Endothelial cell (in vitro differentiated cells): ENCODE data around the gene DNMT3A. TPM values are rescaled to one million over a fixed set of nuclear protein-coding genes. Genes with fewer than 3 reads are reported as not detected.
"Not testable (repeated sequence)": the region's sequence is repeated elsewhere in the genome, so short reads cannot be mapped to it uniquely, and the experiment has no call there.

Experiments used
- DNase-seq: peaks from one replicate; pipeline ENCODE4 v3.0.0; 2021; ENCODE audit warnings: low spot score
- H3K27ac Mint-ChIP-seq: one replicate; pipeline ENCODE4 v1.8.0; 2021; ENCODE audit warnings: mixed read lengths, inconsistent platforms; ENCODE audit not compliant: unreplicated experiment
- H3K27me3 Mint-ChIP-seq: one replicate; pipeline ENCODE4 v1.8.0; 2021; ENCODE audit warnings: mild to moderate bottlenecking, moderate library complexity, mixed read lengths, inconsistent platforms; ENCODE audit not compliant: unreplicated experiment
- H3K36me3 Mint-ChIP-seq: one replicate; pipeline ENCODE4 v1.8.0; 2021; ENCODE audit warnings: mild to moderate bottlenecking, low read depth, mixed read lengths, inconsistent platforms; ENCODE audit not compliant: unreplicated experiment
- H3K4me1 Mint-ChIP-seq: one replicate; pipeline ENCODE4 v1.8.0; 2021; ENCODE audit warnings: mild to moderate bottlenecking, mixed read lengths, inconsistent platforms; ENCODE audit not compliant: unreplicated experiment
- H3K4me3 Mint-ChIP-seq: one replicate; pipeline ENCODE4 v1.8.0; 2021; ENCODE audit warnings: mild to moderate bottlenecking, mixed read lengths, inconsistent platforms; ENCODE audit not compliant: unreplicated experiment
- H3K9me3 Mint-ChIP-seq: one replicate; pipeline ENCODE4 v1.8.0; 2021; ENCODE audit warnings: mixed read lengths, inconsistent platforms; ENCODE audit not compliant: unreplicated experiment
- CTCF ChIP-seq: fragments of 200-600 bp; sonication (generic); IDR thresholded peaks from one replicate; pipeline ENCODE4 v1.5.0; 2021; ENCODE audit warnings: antibody characterized with exemption; ENCODE audit not compliant: unreplicated experiment
- total RNA-seq: library from RNA; stranded (reverse); fragmentation: NEBNext Ultra II Directional; extraction: Animal tissue kit (Norgen Biotek cat#: 25700); gene quantifications from one replicate; pipeline ENCODE4 v1.2.1, GENCODE V29; 2021; ENCODE audit not compliant: unreplicated experiment

Gene DNMT3A
- total RNA-seq, 1 donor from 2014 or later = 177 TPM

GRCh38 chr2:25273985-25274535 lies 67.7 kb downstream of the DNMT3A start:
- H3K36me3 Mint-ChIP-seq = peaks cover 8% of the 10 kb centered on the region
- H3K27me3 Mint-ChIP-seq = peaks cover 21% of the 10 kb centered on the region
- no peak overlapping the region for H3K4me3 Mint-ChIP-seq
- peak overlapping the region; percentile 71 for H3K27ac Mint-ChIP-seq
- TF ChIP-seq CTCF = no peak
- no peaks in the 10 kb centered on the region for H3K9me3 Mint-ChIP-seq
- no peak for DNase-seq
- peaks cover 49% of the 10 kb centered on the region for H3K4me1 Mint-ChIP-seq

GRCh38 chr2:25272705-25273104 lies 69.0 kb downstream of the DNMT3A start:
- not testable (repeated sequence) for H3K9me3 Mint-ChIP-seq, H3K27ac Mint-ChIP-seq, H3K36me3 Mint-ChIP-seq, DNase-seq, H3K4me3 Mint-ChIP-seq
- Mint-ChIP-seq H3K27me3 (peaks cover 16% of the 10 kb centered on the region), H3K4me1 (peaks cover 44% of the 10 kb centered on the region)

- Mint-ChIP-seq H3K9me3 (no peaks in the 10 kb centered on the region), H3K27me3 (peaks cover 15% of the 10 kb centered on the region), H3K27ac (no peak overlapping the region), H3K4me3 (no peak overlapping the region), H3K4me1 (peaks cover 33% of the 10 kb centered on the region), H3K36me3 (peaks cover 8% of the 10 kb centered on the region)
- no peak for TF ChIP-seq CTCF
- DNase-seq = no peak
These were observed 71.7 kb downstream of the DNMT3A start for GRCh38 chr2:25270061-25270460.

GRCh38 chr2:25269233-25269632 lies 72.5 kb downstream of the DNMT3A start:
- no peak for DNase-seq
- H3K9me3 Mint-ChIP-seq = no peaks in the 10 kb centered on the region
- H3K4me1 Mint-ChIP-seq = peaks cover 29% of the 10 kb centered on the region
- no peak for TF ChIP-seq CTCF
- peaks cover 11% of the 10 kb centered on the region for H3K27me3 Mint-ChIP-seq
- H3K36me3 Mint-ChIP-seq = peaks cover 8% of the 10 kb centered on the region
- H3K4me3 Mint-ChIP-seq = no peak overlapping the region
- no peak overlapping the region for H3K27ac Mint-ChIP-seq

GRCh38 chr2:25268139-25268538 lies 73.6 kb downstream of the DNMT3A start:
- peaks cover 22% of the 10 kb centered on the region for H3K4me1 Mint-ChIP-seq
- H3K27me3 Mint-ChIP-seq = peaks cover 7% of the 10 kb centered on the region
- no peak overlapping the region for H3K27ac Mint-ChIP-seq
- no peaks in the 10 kb centered on the region for H3K36me3 Mint-ChIP-seq
- DNase-seq = no peak
- TF ChIP-seq CTCF = no peak
- H3K4me3 Mint-ChIP-seq = no peak overlapping the region
- no peaks in the 10 kb centered on the region for H3K9me3 Mint-ChIP-seq
